Measurements from ENCODE around the gene ZCCHC8.

ZCCHC8 gene

DNA sequence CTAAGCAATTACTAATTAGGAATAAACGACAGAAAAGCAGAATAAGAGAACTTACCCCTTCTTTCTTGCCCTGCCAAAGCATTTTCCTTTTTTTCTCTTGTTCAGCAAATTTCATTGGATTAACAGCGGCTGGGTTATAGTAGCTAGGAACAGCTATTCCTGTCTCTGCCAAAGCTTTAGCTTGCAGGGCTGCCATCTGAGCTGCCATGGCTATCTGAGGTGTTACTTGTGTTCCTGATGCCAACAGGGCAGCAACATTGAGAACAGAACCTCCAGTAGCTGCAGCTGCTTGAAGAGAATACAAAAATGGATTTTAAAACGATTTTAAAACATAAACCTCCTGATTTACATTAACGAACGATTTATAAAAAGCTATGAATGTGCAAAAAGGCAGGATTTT is 7.4 kb upstream of the ZCCHC8 start:
- H3K27ac ChIP-seq, result no peak overlapping the region
- no peak for TF ChIP-seq ZFX (IDR thresholded peaks at IDR 0.05; ENCODE audit: borderline replicate concordance)
- TF ChIP-seq, protein P1, sequence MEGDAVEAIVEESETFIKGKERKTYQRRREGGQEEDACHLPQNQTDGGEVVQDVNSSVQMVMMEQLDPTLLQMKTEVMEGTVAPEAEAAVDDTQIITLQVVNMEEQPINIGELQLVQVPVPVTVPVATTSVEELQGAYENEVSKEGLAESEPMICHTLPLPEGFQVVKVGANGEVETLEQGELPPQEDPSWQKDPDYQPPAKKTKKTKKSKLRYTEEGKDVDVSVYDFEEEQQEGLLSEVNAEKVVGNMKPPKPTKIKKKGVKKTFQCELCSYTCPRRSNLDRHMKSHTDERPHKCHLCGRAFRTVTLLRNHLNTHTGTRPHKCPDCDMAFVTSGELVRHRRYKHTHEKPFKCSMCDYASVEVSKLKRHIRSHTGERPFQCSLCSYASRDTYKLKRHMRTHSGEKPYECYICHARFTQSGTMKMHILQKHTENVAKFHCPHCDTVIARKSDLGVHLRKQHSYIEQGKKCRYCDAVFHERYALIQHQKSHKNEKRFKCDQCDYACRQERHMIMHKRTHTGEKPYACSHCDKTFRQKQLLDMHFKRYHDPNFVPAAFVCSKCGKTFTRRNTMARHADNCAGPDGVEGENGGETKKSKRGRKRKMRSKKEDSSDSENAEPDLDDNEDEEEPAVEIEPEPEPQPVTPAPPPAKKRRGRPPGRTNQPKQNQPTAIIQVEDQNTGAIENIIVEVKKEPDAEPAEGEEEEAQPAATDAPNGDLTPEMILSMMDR (IDR thresholded peaks at IDR 0.05), result no peak

DNA sequence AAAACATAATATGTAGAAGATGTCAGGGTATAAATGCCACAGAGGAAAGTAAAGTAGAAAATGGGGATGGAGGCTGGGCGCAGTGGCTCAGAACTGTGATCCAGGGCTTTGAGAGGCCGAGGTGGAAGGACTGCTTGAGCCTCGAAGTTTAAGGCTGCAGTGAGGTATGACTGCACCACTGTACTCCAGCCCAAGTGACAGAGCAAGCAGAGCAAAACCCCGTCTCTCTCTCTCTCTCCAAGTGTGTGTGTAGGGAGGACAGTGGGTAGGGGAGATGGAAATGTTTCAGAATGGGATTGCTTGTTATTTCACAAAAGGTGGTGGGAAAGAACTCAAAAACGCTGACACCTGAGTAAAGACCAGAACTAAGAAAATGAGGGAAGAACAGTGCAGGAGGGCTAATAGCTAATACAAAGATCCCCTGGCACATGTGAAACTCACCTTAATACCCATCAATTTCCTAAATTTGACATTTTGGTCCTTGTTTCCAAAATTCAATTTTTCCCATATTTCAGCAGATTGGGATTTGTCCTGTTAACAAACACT is 5.7 kb upstream of the ZCCHC8 start:
- no peak for TF ChIP-seq ZFX (IDR thresholded peaks at IDR 0.05; ENCODE audit: borderline replicate concordance)
- H3K27ac ChIP-seq, result no peak overlapping the region

DNA sequence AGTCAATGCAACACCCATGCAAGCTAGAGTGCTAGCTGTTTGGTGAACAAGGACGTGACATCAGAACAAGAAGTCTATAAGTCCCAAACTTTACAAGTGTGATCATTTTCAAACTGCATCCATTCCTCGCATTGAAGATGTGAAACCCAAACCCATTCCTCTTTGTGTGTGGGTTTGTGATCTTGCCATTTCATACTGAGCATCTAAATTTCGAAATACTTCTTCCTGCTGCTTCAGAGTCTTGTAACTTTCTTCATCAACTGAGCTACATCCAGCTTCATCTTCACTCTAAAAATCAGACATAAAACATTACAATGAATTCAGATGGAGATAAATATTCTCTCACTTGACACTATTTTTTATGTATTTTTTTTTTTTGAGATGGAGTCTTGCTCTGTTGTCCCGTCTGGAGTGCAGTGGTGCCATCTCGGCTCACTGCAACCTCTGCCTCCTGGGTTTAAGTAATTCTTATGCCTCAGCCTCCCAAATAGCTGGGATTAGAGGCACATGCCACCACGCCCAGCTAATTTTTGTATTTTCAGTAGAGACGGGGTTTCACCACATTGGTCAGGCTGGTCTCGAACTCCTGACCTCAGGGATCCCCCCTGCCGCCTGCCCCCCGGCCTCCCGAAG is 4.8 kb upstream of the ZCCHC8 start:
- H3K27ac ChIP-seq, result no peak overlapping the region
- TF ChIP-seq ZFX (IDR thresholded peaks at IDR 0.05; ENCODE audit: borderline replicate concordance), result no peak
- TF ChIP-seq, protein P1 (IDR thresholded peaks at IDR 0.05), result no peak

DNA sequence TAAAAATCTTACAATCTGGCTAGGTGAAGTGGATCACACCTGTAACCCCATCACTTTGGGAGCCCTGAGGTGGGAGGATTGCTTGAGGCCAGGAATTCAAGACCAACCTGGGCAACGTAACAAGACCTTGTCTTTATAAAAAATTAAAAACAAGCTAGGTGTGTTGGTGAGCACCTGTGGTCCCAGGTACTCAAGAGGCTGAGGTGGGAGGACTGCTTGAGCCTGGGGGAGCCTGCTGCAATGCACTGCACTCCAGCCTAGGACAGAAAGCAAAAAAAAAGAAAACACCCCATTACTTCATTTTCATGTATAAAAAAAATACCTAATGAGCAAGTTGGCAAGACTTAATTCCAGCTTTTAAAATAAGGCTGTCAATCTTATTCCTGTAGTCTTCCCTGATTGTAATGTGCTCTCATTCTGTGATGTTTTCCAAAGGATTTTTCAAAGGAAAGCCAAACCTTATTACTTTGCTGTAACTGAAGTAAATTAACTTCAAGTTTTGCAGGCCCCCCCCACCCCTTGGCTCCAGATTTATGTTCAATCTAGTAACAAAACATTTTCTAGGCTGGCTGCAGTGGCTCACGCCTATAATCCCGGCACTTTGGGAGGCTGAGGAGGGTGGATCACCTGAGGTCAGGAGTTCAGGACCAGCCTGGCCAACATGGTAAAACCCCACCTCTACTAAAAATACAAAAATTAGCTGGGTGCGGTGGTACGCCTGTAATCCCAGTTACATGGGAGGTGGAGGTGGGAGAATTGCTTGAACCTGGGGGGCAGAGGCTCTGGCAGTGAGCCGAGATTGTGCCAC is 3.3 kb upstream of the ZCCHC8 start:
- H3K27ac ChIP-seq, result peak overlapping the region; percentile 97
- TF ChIP-seq ZFX (IDR thresholded peaks at IDR 0.05; ENCODE audit: borderline replicate concordance), result no peak
- TF ChIP-seq, protein P1 (IDR thresholded peaks at IDR 0.05), result no peak

DNA sequence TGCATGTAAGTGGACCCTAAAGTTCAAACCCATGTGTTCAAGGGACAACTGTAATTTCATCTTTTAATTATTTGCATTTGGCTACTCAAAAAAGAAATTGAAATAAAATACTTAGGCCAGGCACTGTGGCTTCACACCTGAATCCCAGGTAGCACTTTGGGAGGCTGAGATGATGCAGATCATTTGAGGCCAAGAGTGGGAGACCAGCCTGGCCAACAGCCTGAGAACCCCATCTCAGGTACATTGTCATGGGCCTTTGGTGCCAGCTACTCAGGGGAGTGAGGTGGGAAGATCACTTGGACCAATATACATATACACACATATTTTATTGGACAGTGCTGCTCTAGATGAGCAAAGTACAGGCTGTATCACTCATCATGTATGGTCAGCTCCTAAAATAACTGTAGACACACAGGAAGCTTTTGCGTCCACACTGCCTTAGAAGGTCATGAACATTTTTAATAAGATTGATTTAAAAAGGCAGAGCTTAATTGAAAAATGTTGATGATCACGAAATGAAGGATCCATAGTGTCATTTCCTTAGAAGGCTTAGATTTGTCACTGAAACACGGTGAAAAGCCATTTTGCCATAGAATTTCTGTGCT is 2.5 kb upstream of the ZCCHC8 start:
- TF ChIP-seq, protein P1 (IDR thresholded peaks at IDR 0.05), result no peak
- TF ChIP-seq ZFX (IDR thresholded peaks at IDR 0.05; ENCODE audit: borderline replicate concordance), result no peak
- H3K27ac ChIP-seq, result peak overlapping the region; percentile 97

DNA sequence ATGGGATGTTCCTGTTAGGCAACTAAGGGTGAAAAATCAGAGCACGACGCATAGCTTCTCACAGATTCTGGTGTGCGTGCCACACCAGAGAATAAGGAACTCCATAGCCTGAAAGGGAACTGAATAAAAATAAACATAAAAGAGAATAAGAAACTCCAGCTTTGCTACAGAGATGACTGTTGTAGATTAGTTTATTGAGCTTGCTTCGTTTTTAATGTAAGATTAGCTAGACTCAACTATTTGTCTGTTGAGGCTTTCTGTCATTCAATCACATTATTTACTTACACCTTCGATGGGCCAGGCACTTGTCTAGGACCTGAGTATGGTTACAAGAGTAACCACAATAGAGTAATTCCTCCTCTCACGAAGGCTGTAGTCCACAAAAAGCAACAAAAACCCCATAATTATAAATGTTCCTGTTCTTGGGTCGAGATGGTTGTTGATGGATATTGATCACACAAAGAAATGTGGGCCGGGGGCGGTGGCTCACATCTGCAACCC is 807 bp upstream of the ZCCHC8 start:
- TF ChIP-seq, protein P1 (IDR thresholded peaks at IDR 0.05), result no peak; the same call in 1 of the 2 replicates
- TF ChIP-seq ZFX (IDR thresholded peaks at IDR 0.05; ENCODE audit: borderline replicate concordance), result no peak
- peak overlapping the region; percentile 97 for H3K27ac ChIP-seq

DNA sequence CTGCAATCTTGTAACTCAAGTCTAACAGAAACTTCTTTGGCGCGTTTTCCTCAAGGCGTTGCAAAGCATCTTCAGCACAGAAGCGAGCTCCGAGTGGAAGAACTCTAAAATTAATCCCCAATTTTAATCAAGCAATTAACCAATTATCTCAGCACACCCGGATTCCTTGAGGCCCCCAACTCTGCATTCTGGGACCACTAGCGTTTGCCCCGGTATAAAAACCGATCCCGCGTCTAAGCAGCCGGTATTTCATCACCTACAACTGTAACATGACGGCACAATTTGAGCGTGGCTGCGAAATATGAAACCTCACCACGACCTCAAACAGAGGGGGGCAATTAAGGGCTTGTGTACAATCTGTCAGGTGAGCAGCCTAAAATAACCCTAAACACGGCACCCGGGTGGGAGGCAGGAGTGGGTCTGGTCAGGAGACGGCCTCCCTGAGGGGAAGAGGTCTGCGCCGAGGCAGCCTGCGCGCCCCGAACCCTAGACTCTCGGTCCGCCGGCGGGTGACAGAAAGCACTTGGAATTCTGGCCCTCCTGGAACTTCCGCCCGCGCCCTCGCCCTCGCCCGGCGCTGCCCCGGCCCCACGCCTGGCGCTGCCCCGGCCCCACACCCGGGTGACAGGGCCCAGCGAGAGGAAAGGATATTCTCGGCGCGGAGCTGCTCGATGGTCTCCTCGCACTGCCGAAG is 594 bp downstream of the ZCCHC8 start:
- TF ChIP-seq, protein P1 (IDR thresholded peaks at IDR 0.05), result no peak
- no peak for TF ChIP-seq ZFX (IDR thresholded peaks at IDR 0.05; ENCODE audit: borderline replicate concordance)
- H3K27ac ChIP-seq, result peak overlapping the region; percentile 97
